ENCODE measurements around the gene CAMK1D.
"Not testable (repeated sequence)": the region's sequence is repeated elsewhere in the genome, so short reads cannot be mapped to it uniquely, and the experiment has no call there.

Gene CAMK1D

DNA sequence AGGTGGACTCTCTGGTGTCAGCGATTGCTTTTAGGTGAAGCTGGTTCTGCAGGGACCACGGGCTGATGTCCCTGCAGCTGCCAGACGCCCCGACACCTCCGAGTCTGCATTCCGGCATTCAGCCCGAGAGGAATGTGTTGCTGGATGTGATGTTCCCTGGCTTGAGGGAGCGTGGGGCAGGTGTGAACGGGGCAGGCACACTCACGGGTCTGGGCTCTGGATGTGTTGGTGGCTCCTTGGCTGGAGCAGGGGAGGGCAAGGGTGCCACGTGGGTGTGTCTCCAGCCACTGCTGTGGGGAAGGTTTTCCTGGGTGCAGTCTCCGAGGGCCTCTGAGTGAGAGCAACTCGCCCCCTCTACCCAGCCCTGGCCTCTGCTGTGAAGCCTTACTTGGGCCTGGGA lies 140.5 kb downstream of the CAMK1D start:
- DNase-seq (ENCODE audit: extremely low read depth in 1 of 2, low read depth in 1 of 2) = no peak

DNA sequence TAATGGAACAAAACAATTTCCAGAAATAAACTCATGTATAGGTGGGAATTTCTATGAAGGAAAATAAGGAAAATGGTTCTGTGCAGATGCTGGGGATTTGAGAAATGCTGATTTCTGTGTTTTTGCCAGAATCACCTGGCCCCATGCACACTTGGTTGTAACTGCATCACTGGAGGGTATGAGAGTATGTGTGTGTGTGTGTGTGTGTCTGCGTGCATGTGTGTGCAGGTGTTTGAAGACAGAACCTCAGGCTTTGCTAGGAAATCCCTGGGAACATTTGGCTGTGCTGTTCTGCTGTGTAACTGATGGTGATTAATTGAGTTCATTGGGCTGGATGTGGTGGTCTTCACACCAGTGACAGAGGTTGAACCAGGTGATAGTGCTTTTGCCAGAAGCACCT lies 141.6 kb downstream of the CAMK1D start:
- DNase-seq (ENCODE audit: extremely low read depth in 1 of 2, low read depth in 1 of 2) = no peak

GRCh38 chr10:12491491-12491890 lies 142.1 kb downstream of the CAMK1D start:
- no peak for DNase-seq (ENCODE audit: extremely low read depth in 1 of 2, low read depth in 1 of 2)

GRCh38 chr10:12492016-12492415 lies 142.7 kb downstream of the CAMK1D start:
- no peak for DNase-seq (ENCODE audit: extremely low read depth in 1 of 2, low read depth in 1 of 2)

GRCh38 chr10:12497046-12497445 lies 147.7 kb downstream of the CAMK1D start:
- not testable (repeated sequence) for DNase-seq (ENCODE audit: extremely low read depth in 1 of 2, low read depth in 1 of 2)

GRCh38 chr10:12499076-12499986 lies 150.0 kb downstream of the CAMK1D start:
- no peak for DNase-seq (ENCODE audit: extremely low read depth in 1 of 2, low read depth in 1 of 2)

GRCh38 chr10:12500381-12501303 lies 151.3 kb downstream of the CAMK1D start:
- no peak for DNase-seq (ENCODE audit: extremely low read depth in 1 of 2, low read depth in 1 of 2)

GRCh38 chr10:12501324-12501723 lies 152.0 kb downstream of the CAMK1D start:
- no peak for DNase-seq (ENCODE audit: extremely low read depth in 1 of 2, low read depth in 1 of 2)

- no peak for DNase-seq (ENCODE audit: extremely low read depth in 1 of 2, low read depth in 1 of 2)
These were observed 152.6 kb downstream of the CAMK1D start for GRCh38 chr10:12501841-12502525.

- no peak for DNase-seq (ENCODE audit: extremely low read depth in 1 of 2, low read depth in 1 of 2)
These were observed 153.4 kb downstream of the CAMK1D start for GRCh38 chr10:12502526-12503274.

DNA sequence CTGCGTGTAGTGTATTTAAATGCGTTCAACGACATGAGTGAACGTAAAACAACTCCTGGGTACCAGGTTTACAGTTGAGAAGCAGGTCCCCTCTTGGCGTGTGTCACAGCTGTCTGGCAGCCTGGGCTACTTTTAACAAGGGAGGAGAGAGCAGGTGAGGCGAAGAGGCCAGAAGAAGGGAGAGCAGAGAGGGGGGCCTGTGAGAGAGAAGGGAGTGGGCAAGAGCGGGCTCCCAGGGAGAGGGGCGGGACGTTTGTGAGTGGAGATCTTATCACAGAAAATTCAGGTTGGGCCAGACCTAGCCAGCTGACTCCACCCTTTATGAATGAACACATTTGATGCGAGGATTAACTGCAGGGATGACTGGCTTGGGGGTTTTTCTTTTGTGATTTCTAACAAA lies 154.0 kb downstream of the CAMK1D start:
- DNase-seq (ENCODE audit: extremely low read depth in 1 of 2, low read depth in 1 of 2) = no peak

DNA sequence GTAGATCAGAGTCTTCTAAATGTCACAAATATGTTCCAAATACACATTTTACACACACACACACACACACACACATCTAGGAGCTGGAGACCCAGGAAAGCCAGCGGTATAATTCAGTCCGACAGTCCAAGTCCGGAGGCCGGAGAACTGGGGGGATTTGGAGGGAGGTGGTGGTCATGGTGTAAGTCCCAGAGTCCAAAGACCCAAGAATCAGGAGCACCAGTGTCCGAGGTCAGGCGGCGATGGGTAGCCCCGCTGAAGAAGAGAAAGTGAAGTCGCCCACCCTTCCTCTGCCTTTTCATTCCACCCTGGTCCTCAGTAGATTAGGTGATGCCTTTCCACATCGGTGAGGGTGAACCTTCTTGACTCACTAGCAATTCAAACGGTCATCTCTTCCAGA lies 154.8 kb downstream of the CAMK1D start:
- no peak for DNase-seq (ENCODE audit: extremely low read depth in 1 of 2, low read depth in 1 of 2)

DNA sequence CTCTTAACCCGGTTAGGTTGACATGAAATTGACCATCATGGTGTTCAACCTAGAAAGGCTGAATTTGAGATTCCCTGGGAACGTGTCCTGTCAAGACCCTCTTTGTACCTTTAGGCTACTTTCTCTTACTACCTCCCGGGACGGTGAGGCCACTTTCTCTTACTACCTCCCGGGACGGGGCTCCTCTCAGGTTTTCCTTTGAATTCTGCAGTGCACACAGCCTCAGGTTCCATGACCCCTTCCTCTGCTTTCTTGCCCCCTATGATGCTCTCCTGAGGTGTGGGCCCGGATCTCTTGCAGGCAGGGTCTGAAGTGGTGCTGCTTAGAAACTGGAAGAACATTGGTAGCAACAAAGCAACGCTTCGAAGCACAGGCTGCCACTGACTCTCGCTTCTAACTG lies 155.3 kb downstream of the CAMK1D start:
- DNase-seq (ENCODE audit: extremely low read depth in 1 of 2, low read depth in 1 of 2) = no peak

DNA sequence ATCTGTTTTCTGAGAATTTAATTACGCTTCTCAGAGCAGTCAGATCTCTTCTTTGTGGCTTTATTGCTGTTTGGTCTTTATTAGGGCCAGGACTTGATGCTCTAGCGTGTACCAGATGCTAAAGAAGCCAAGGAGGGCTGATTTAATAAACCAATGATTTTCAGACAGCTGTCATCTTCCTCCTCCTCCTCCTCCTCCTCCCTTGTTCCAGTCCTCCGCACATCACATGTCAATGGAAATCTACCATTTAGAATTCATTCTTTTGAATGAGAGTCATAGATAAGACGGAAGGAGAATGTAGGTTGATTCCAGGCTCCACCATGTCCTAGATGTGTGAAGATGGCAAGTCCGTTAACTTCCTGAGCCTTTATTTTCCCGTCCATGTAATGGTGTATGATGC lies 156.3 kb downstream of the CAMK1D start:
- DNase-seq (ENCODE audit: extremely low read depth in 1 of 2, low read depth in 1 of 2) = no peak

- no peak for DNase-seq (ENCODE audit: extremely low read depth in 1 of 2, low read depth in 1 of 2)
These were observed 158.0 kb downstream of the CAMK1D start for GRCh38 chr10:12507165-12507850.

GRCh38 chr10:12508165-12508564 lies 158.8 kb downstream of the CAMK1D start:
- no peak for DNase-seq (ENCODE audit: extremely low read depth in 1 of 2, low read depth in 1 of 2)

DNA sequence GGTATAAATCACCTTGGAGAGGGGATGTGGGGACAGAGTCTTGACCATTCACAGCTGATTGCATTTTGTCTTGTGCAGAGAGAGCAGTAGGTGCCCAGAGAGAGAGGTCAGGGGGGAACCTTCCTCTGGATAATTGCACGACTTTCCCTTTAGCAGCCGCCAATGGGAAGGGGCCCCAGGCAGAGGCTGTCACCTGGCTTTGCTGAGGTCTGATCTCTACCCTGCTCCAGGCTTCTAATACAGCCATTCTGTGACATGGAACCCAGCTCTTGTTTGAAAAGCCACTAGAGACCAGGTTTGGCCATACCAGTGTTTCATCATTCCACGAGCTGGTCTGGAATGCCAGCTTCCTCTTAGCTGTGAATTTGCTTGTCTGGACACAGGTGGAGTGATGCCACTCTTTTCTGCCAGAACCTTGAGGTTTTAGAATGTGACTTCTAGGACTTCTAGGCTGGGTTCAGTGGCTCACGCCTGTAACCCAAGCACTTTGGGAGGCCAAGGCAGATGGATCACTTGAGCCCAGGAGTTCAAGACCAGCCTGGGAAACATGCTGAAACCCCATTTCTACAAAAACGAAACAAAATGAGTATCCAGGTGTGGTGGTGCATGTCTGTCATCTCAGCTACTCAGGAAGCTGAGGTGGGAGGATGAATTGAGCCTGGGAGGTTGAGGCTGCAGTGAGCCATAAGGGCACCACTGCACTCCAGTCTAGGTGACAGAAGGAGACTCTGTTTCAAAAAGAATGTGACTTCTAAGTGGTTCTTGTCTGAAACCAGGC lies 159.9 kb downstream of the CAMK1D start:
- peak in 1 of 2 donors; percentile 16 for DNase-seq (ENCODE audit: extremely low read depth in 1 of 2, low read depth in 1 of 2)

DNA sequence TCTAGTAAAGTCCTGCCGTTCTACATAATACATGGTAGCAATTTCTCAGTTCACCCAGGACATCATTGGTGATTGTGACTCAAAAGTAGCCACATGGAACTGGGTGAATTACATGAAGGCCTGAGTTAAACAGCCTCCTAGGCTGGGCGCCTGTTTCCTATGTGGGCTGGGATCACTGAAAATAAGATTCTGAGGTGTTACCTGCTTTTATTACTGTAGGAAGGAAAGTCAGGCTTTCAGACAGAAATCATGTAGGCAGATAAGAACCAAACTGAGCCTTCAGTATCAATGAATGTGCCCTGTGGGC lies 160.4 kb downstream of the CAMK1D start:
- no peak for DNase-seq (ENCODE audit: extremely low read depth in 1 of 2, low read depth in 1 of 2)

- no peak for DNase-seq (ENCODE audit: extremely low read depth in 1 of 2, low read depth in 1 of 2)
These were observed 161.2 kb downstream of the CAMK1D start for GRCh38 chr10:12510501-12510941.
